Epithelial cell of proximal tubule (primary cell): ENCODE measurements around the gene DAAM2. TPM values are rescaled to one million over a fixed set of nuclear protein-coding genes. Genes with fewer than 3 reads are reported as not detected.

Experiments
- DNase-seq: peaks from one replicate; pipeline ENCODE4 v3.0.0-alpha.2; 2011; ENCODE audit warnings: low read depth
- H3K4me3 ChIP-seq: 2 replicates; pipeline ENCODE4 v1.5.1; 2011; ENCODE audit warnings: low read depth, mild to moderate bottlenecking, low read length
- CTCF ChIP-seq: conservative IDR thresholded peaks from 2 replicates; pipeline ENCODE4 v1.5.1; 2012; ENCODE audit warnings: low read depth, mild to moderate bottlenecking, low read length
- total RNA-seq: library from RNA; depleted of rRNA; stranded (reverse); fragments of >200 nt; gene quantifications from 2 replicates; pipeline ENCODE4 v1.2.3, GENCODE V29; 2015

The DAAM2 gene
- total RNA-seq, 1 donor from 2014 or later: 0.35 TPM

- no peak for TF ChIP-seq CTCF
- H3K4me3 ChIP-seq: no peak overlapping the region
- DNase-seq: no peak
These were observed 87.4 kb downstream of the DAAM2 start for GRCh38 chr6:39879535-39879934.

- no peak overlapping the region for H3K4me3 ChIP-seq
- no peak for TF ChIP-seq CTCF
- DNase-seq: no peak
These were observed 88.4 kb downstream of the DAAM2 start for GRCh38 chr6:39880594-39880993.

GRCh38 chr6:39881851-39882530 lies 89.8 kb downstream of the DAAM2 start:
- H3K4me3 ChIP-seq: no peak overlapping the region
- no peak for TF ChIP-seq CTCF
- no peak for DNase-seq

GRCh38 chr6:39882531-39882899 lies 90.3 kb downstream of the DAAM2 start:
- H3K4me3 ChIP-seq: no peak overlapping the region
- DNase-seq: peak; percentile 41
- no peak for TF ChIP-seq CTCF

GRCh38 chr6:39884696-39885095 lies 92.5 kb downstream of the DAAM2 start:
- no peak overlapping the region for H3K4me3 ChIP-seq
- TF ChIP-seq CTCF: no peak
- DNase-seq: no peak

- no peak overlapping the region for H3K4me3 ChIP-seq
- no peak for TF ChIP-seq CTCF
- no peak for DNase-seq
These were observed 93.5 kb downstream of the DAAM2 start for GRCh38 chr6:39885691-39886090.

GRCh38 chr6:39886871-39887270 lies 94.7 kb downstream of the DAAM2 start:
- H3K4me3 ChIP-seq: no peak overlapping the region
- no peak for DNase-seq
- TF ChIP-seq CTCF: no peak
